Suprapubic skin (tissue), 4 donors: ENCODE data around the gene ZNF880.

Source experiments
- POLR2A ChIP-seq, 2 donors: fragments of 450-650 bp; IDR thresholded peaks; one replicate each; pipeline ENCODE4 v1.6.1; 2017; ENCODE audit warnings: antibody characterized with exemption in 2 of 2, mild to moderate bottlenecking in 2 of 2, moderate library complexity in 2 of 2
- POLR2AphosphoS5 ChIP-seq, 3 donors: sonication (generic); formaldehyde crosslinking; IDR thresholded peaks; one replicate each; pipeline ENCODE4 v1.6.1; 2017; ENCODE audit warnings: antibody characterized with exemption in 3 of 3
- TF ChIP-seq, protein P1 (sequence below), 2 donors: fragments of 200-600 bp in 1 of 2; fragments of 450-650 bp in 1 of 2; sonication (generic) in 1 of 2; IDR thresholded peaks; one replicate each; pipeline ENCODE4 v1.5.1; 2016 to 2019; ENCODE audit warnings: antibody characterized with exemption in 2 of 2, mild to moderate bottlenecking in 1 of 2, moderate library complexity in 1 of 2

DNA sequence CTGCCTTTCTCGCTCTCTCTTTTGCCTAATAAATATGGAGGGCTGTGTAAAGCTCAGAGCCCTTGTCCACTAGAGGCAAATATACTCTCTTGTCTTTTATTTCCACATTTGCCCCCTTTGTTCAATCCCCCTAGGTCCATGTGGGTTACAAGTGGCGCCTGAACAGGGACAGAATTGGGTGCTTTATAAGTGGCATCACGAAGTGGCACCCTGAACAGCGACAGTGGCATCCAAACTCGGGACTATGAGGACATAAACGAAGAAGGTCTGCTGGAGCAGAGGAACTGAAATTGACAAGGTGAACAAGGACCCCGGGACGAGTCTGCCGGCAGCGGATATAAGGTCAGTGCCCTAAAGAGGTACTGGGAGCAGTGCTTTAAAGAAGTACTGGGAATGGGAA is 38.0 kb upstream of the ZNF880 start:
- no peak for TF ChIP-seq POLR2AphosphoS5 (IDR thresholded peaks at IDR 0.05)
- TF ChIP-seq, protein P1, sequence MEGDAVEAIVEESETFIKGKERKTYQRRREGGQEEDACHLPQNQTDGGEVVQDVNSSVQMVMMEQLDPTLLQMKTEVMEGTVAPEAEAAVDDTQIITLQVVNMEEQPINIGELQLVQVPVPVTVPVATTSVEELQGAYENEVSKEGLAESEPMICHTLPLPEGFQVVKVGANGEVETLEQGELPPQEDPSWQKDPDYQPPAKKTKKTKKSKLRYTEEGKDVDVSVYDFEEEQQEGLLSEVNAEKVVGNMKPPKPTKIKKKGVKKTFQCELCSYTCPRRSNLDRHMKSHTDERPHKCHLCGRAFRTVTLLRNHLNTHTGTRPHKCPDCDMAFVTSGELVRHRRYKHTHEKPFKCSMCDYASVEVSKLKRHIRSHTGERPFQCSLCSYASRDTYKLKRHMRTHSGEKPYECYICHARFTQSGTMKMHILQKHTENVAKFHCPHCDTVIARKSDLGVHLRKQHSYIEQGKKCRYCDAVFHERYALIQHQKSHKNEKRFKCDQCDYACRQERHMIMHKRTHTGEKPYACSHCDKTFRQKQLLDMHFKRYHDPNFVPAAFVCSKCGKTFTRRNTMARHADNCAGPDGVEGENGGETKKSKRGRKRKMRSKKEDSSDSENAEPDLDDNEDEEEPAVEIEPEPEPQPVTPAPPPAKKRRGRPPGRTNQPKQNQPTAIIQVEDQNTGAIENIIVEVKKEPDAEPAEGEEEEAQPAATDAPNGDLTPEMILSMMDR (IDR thresholded peaks at IDR 0.05): no peak
- no peak for TF ChIP-seq POLR2A (IDR thresholded peaks at IDR 0.05)
